GM06990 (cell line): Measurements from ENCODE around the gene CCNF.

Experiments used
- DNase-seq: peaks from one replicate; pipeline ENCODE4 v3.0.0-alpha.2; 2011; ENCODE audit not compliant: insufficient read length; ENCODE audit errors: extremely low read depth
- H3K27me3 ChIP-seq: replicated peaks from 2 replicates; pipeline ENCODE4 v1.6.0; 2011; ENCODE audit warnings: low read length; ENCODE audit not compliant: control insufficient read depth, insufficient read depth
- H3K36me3 ChIP-seq: 2 replicates; pipeline ENCODE4 v1.5.1; 2011; ENCODE audit warnings: low read length; ENCODE audit not compliant: control insufficient read depth, insufficient read depth
- H3K4me3 ChIP-seq: replicated peaks from 2 replicates; pipeline ENCODE4 v1.5.1; 2011; ENCODE audit warnings: low read depth, mild to moderate bottlenecking, control low read depth, low read length
- CTCF ChIP-seq: IDR thresholded peaks from 2 replicates; pipeline ENCODE4 v1.5.1; 2011; ENCODE audit warnings: low read length, control low read depth, mild to moderate bottlenecking, inconsistent platforms; ENCODE audit not compliant: insufficient read depth, poor library complexity, severe bottlenecking

The CCNF gene

GRCh38 chr16:2482708-2483534, 53.7 kb downstream of the CCNF start:
- no peaks in the 10 kb centered on the region for H3K27me3 ChIP-seq
- H3K36me3 ChIP-seq, result no peaks in the 10 kb centered on the region
- DNase-seq, result no peak
- TF ChIP-seq CTCF, result no peak
- H3K4me3 ChIP-seq, result no peak overlapping the region

GRCh38 chr16:2483939-2484897, 55.0 kb downstream of the CCNF start:
- H3K36me3 ChIP-seq, result no peaks in the 10 kb centered on the region
- no peak for DNase-seq
- H3K27me3 ChIP-seq, result no peaks in the 10 kb centered on the region
- TF ChIP-seq CTCF, result no peak
- no peak overlapping the region for H3K4me3 ChIP-seq

GRCh38 chr16:2484898-2485508, 55.8 kb downstream of the CCNF start:
- no peaks in the 10 kb centered on the region for H3K27me3 ChIP-seq
- no peaks in the 10 kb centered on the region for H3K36me3 ChIP-seq
- no peak for DNase-seq
- TF ChIP-seq CTCF, result no peak
- no peak overlapping the region for H3K4me3 ChIP-seq

- no peak for TF ChIP-seq CTCF
- no peak overlapping the region for H3K4me3 ChIP-seq
- no peaks in the 10 kb centered on the region; the same call in 1 of the 2 replicates for H3K36me3 ChIP-seq
- no peaks in the 10 kb centered on the region for H3K27me3 ChIP-seq
- no peak for DNase-seq
Measured at GRCh38 chr16:2485811-2486507, 56.7 kb downstream of the CCNF start.

- peak; percentile 50 for TF ChIP-seq CTCF
- peak; percentile 53 for DNase-seq
- H3K36me3 ChIP-seq, result no peaks in the 10 kb centered on the region; the same call in 1 of the 2 replicates
- peak overlapping the region; percentile 31 for H3K4me3 ChIP-seq
- H3K27me3 ChIP-seq, result no peaks in the 10 kb centered on the region
Measured at GRCh38 chr16:2486645-2487516, 57.6 kb downstream of the CCNF start.
